AG10803 (cell line): ENCODE data around the gene GNB1L.

Experiments used
- DNase-seq: peaks from one replicate; pipeline ENCODE4 v3.0.0; 2010; ENCODE audit warnings: low read depth
- H3K4me3 ChIP-seq: 2 replicates; pipeline ENCODE4 v1.5.1; 2011; ENCODE audit warnings: mild to moderate bottlenecking, low read length, control low read depth
- CTCF ChIP-seq: conservative IDR thresholded peaks from 2 replicates; pipeline ENCODE4 v1.5.1; 2011; ENCODE audit warnings: mild to moderate bottlenecking, low read length, control low read depth, inconsistent platforms

Gene GNB1L

GRCh38 chr22:19746726-19747125 is 107.9 kb downstream of the GNB1L start:
- no peak for TF ChIP-seq CTCF
- DNase-seq, result no peak
- no peak overlapping the region for H3K4me3 ChIP-seq

GRCh38 chr22:19745155-19746101 is 109.2 kb downstream of the GNB1L start:
- H3K4me3 ChIP-seq, result no peak overlapping the region
- DNase-seq, result no peak
- TF ChIP-seq CTCF, result no peak

GRCh38 chr22:19744350-19745006 is 110.2 kb downstream of the GNB1L start:
- no peak for DNase-seq
- H3K4me3 ChIP-seq, result no peak overlapping the region
- no peak for TF ChIP-seq CTCF

DNA sequence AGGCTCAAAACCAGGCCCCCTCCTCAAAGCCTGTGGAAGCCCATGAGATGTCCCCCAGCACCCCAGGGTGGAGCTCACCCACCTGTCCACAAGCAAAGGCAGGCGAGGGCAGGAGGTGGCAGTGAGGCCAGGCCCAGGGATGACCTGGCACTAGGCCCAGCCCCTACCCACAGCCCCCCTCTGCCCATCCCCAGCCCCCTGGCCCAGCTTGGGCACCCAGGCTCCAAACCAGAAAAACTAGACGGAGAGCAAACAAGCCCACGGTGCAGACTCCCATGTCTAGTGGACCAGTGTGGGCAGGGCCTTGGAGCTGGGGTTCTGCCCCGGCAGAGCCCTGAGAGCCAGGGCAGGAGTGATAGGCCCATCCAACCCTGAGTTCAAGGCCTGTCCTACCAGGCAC is 111.0 kb downstream of the GNB1L start:
- TF ChIP-seq CTCF, result no peak
- no peak for DNase-seq
- no peak overlapping the region for H3K4me3 ChIP-seq

- no peak overlapping the region for H3K4me3 ChIP-seq
- no peak for TF ChIP-seq CTCF
- no peak for DNase-seq
These were observed 111.6 kb downstream of the GNB1L start for GRCh38 chr22:19743081-19743480.

- H3K4me3 ChIP-seq, result no peak overlapping the region
- no peak for DNase-seq
- TF ChIP-seq CTCF, result no peak
These were observed 112.3 kb downstream of the GNB1L start for GRCh38 chr22:19742160-19743066.
